ENCODE measurements around the gene NTN5.
A peak's percentile ranks its signal among the peaks of the same experiment; 100 is the strongest.
"Not testable (repeated sequence)": the region's sequence is repeated elsewhere in the genome, so short reads cannot be mapped to it uniquely, and the experiment has no call there.

NTN5 gene

DNA sequence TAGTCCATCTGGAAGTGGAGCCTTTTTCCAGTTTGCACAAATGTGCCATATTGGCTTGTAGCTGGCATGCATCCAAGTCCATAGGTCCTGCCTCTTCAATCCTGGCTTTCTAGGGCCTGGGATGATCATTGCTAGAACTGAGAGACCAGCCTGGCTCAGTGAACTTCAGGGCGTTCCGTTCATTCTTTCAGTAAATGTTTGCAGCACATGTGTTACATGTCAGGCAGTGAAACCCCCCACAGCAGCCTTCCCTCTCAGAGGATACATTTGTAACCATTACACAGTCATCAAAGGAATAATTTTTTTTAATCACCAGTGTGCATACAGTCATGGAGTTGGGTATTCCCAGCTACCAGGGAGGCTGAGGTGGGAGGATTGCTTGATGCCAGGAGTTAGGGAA lies 32.6 kb upstream of the NTN5 start:
- Histone ChIP-seq H3K27ac (no peak overlapping the region), H3K9me3 (replicated peaks in 1 of 11) (peaks cover 0 to 7% (median 0%) of the 10 kb centered on the region in 11 experiments; a peak in 6 of 22 replicates), H3K4me1 (no peaks in the 10 kb centered on the region), H3K4me2 (no peak overlapping the region), H3K36me3 (peaks cover 18 to 55% (median 35%) of the 10 kb centered on the region in 11 experiments; a peak in 18 of 22 replicates), H3K9ac (no peak overlapping the region), H3K4me3 (no peak overlapping the region), H4K20me1 (no peaks in the 10 kb centered on the region), H3K27me3 (no peaks in the 10 kb centered on the region)
- no peak for TF ChIP-seq Cebpa-rat (IDR thresholded peaks at IDR 0.05)

DNA sequence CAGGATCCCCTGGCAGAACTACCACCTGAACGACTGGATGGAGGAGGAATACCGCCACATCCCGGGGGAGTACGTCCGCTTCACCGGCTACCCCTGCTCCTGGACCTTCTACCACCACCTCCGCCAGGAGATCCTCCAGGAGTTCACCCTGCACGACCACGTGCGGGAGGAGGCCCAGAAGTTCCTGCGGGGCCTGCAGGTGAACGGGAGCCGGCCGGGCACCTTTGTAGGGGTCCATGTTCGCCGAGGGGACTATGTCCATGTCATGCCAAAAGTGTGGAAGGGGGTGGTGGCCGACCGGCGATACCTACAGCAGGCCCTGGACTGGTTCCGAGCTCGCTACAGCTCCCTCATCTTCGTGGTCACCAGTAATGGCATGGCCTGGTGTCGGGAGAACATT lies 30.5 kb upstream of the NTN5 start:
- no peaks in the 10 kb centered on the region for H3K27me3 ChIP-seq
- peaks cover under 1 to 8% (median 4%) of the 10 kb centered on the region in 10 experiments; a peak in 19 of 20 replicates for H3K4me1 ChIP-seq
- H3K27ac ChIP-seq = no peak overlapping the region
- peaks cover 0 to 7% (median 0%) of the 10 kb centered on the region in 11 experiments; a peak in 6 of 22 replicates for H3K9me3 ChIP-seq (replicated peaks in 1 of 11)
- H4K20me1 ChIP-seq = no peaks in the 10 kb centered on the region
- no peak overlapping the region for H3K9ac ChIP-seq
- no peak for TF ChIP-seq Cebpa-rat (IDR thresholded peaks at IDR 0.05)
- H3K4me3 ChIP-seq = no peak overlapping the region
- H3K36me3 ChIP-seq = peaks cover 18 to 55% (median 35%) of the 10 kb centered on the region in 11 experiments; a peak in 18 of 22 replicates
- no peak overlapping the region for H3K4me2 ChIP-seq

DNA sequence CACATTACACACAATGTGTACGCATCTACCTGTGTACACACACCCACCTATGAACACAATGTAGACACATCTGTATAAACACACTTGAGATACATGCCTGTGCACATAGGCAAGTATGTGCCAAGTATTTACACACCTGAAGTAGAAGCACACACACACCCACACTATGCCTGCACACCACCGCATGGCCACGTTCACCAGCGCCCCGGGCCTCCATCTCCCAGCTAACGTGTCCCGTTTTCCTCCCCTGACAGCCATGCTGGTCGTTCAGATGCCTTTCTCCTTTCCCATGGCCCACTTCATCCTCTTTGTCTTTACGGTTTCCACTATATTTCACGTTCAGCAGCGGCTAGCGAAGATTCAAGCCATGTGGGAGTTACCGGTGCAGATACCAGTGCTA lies 29.9 kb upstream of the NTN5 start:
- Histone ChIP-seq H3K4me3 (no peak overlapping the region), H4K20me1 (no peaks in the 10 kb centered on the region), H3K4me2 (no peak overlapping the region), H3K27me3 (no peaks in the 10 kb centered on the region), H3K4me1 (peaks cover 7 to 14% (median 10%) of the 10 kb centered on the region in 10 experiments), H3K27ac (no peak overlapping the region), H3K9me3 (replicated peaks in 1 of 11) (peaks cover 0 to 7% (median 0%) of the 10 kb centered on the region in 11 experiments; a peak in 6 of 22 replicates), H3K9ac (no peak overlapping the region), H3K36me3 (peaks cover 18 to 55% (median 35%) of the 10 kb centered on the region in 11 experiments; a peak in 18 of 22 replicates)
- TF ChIP-seq Cebpa-rat (IDR thresholded peaks at IDR 0.05) = no peak

DNA sequence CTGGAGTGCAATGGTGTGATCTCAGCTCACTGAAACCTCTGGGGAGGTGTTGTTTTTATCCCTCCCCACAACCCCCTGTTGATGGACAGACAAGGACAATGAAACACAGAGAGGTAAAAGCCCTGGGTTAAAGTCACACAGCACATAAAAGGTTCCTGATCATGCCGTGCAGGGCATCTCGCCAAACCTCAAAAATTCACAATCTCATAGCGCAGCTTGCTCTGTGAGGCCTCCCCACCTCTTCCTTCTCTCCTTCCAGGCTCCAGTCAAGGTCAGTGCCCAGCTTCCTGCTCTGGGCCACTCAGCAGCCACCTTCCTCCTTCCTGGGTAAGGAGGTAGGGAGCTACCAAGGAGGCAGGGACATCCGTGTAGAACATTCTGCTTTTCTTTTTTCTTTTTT lies 25.2 kb upstream of the NTN5 start:
- Histone ChIP-seq H3K4me1 (peaks cover 29 to 38% (median 34%) of the 10 kb centered on the region in 10 experiments), H3K9ac (peak overlapping the region in 8 of 11 experiments; percentile 6 to 49 (median 25); a peak in 12 of 22 replicates)

DNA sequence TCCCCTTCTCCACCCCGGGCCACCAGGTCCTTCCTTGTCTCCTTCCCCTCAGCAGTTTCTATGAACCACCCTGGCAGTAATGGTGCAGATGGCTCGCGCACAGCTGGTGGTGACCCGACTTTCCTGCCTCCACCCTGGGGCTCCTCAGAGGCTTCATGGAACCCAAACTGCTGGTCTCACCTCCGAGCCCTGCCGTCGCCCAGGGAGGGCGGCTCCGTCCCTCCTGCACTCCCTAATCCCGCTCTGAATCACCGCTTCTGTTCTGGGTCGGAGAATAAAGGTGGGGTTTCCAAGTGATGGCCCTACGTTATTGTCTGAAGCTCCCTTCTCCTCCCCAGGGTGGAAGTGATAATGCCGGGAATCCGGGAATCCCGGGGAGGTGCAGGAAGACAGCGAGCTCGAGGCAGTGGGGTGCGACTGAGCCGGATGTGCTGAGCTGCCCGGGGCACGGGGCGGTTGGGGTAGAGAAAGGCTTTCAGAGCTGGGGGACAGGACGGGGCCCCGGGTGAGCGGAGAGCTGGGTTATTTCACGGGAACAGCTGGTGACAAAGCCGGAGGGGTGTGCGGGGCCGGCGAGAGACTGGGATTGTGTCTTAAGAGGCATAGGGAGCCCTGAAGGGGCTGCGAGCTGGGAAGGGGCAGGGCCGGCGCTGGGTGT lies 23.7 kb upstream of the NTN5 start:
- Histone ChIP-seq H3K27me3 (peaks cover 0 to 3% (median 0%) of the 10 kb centered on the region in 11 experiments; a peak in 1 of 22 replicates), H4K20me1 (no peaks in the 10 kb centered on the region), H3K36me3 (peaks cover 0 to 10% (median 3%) of the 10 kb centered on the region in 11 experiments; a peak in 10 of 22 replicates), H3K9ac (peak overlapping the region; percentile 46 to 79 (median 72)), H3K4me2 (peak overlapping the region; percentile 84 to 98 (median 96)), H3K4me3 (peak overlapping the region; percentile 39 to 68 (median 54)), H3K9me3 (replicated peaks in 1 of 11) (no peaks in the 10 kb centered on the region), H3K27ac (peak overlapping the region in 10 of 11 experiments; percentile 49 to 80 (median 68); a peak in 20 of 22 replicates), H3K4me1 (peaks cover 29 to 38% (median 34%) of the 10 kb centered on the region in 10 experiments)
- no peak for TF ChIP-seq Cebpa-rat (IDR thresholded peaks at IDR 0.05)

More for the DNA sequence above, 25.2 kb upstream of the NTN5 start:
- no peak overlapping the region for H3K4me3 ChIP-seq
- H3K27me3 ChIP-seq = peaks cover 0 to 3% (median 0%) of the 10 kb centered on the region in 11 experiments; a peak in 1 of 22 replicates
- no peaks in the 10 kb centered on the region for H4K20me1 ChIP-seq
- no peaks in the 10 kb centered on the region for H3K9me3 ChIP-seq (replicated peaks in 1 of 11)
- H3K36me3 ChIP-seq = peaks cover 5 to 19% (median 11%) of the 10 kb centered on the region in 11 experiments; a peak in 13 of 22 replicates
- peak overlapping the region; percentile 84 to 98 (median 96) for H3K4me2 ChIP-seq
- peak overlapping the region in 9 of 11 experiments; percentile 27 to 76 (median 47); a peak in 18 of 22 replicates for H3K27ac ChIP-seq
- no peak for TF ChIP-seq Cebpa-rat (IDR thresholded peaks at IDR 0.05)

DNA sequence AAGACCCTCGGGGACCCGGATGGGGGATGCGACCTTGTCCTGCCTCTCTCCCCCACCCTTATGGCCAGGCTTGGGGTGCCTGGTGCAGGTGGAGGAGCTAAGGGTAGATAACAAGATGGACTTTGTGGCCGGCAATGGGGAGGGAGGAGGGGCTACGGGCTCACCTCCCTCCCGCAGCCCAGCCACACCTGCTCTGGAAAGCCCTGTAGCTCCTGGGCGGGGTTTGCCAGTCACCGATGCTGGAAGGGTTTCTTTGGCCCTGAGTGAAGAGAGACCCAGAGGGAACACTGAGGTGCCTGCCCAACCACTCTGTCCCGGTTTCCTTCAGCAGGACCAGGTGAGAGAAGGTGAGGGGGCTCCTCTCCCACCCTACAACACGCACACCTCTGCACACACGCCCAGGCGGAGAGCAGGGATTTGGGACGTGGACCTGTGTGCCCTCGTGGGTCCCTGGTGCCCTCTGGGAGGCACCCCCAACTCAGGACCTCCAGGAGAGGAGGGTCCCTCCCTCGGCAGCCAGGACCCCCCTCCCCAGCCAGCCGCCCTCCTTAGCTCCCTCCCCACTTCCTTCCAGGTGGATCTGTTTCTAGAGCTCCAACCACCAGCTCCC lies 23.0 kb upstream of the NTN5 start, which contains the start of gene FUT2:
Gene FUT2, plus strand, starts transcription at position 229 of the 610 bp plus-strand sequence. CDS start 6,986 bp downstream, outside the sequence.
- peak within 1 kb of the TSS; percentile 84 to 98 (median 96) for H3K4me2 ChIP-seq
- H3K27ac ChIP-seq = peak within 1 kb of the TSS in 10 of 11 experiments; percentile 49 to 80 (median 68); a peak in 20 of 22 replicates
- H3K27me3 ChIP-seq = peaks cover 0 to 3% (median 0%) of the 10 kb centered on the region in 11 experiments; a peak in 1 of 22 replicates
- H3K36me3 ChIP-seq = peaks cover 0 to 4% (median 0%) of the 10 kb centered on the region in 11 experiments; a peak in 2 of 22 replicates
- H3K4me1 ChIP-seq = peaks cover 29 to 41% (median 34%) of the 10 kb centered on the region in 10 experiments
- H3K4me3 ChIP-seq = peak within 1 kb of the TSS; percentile 39 to 68 (median 54)
- H4K20me1 ChIP-seq = no peaks in the 10 kb centered on the region
- no peaks in the 10 kb centered on the region for H3K9me3 ChIP-seq (replicated peaks in 1 of 11)
- no peak for TF ChIP-seq Cebpa-rat (IDR thresholded peaks at IDR 0.05)
- H3K9ac ChIP-seq = peak within 1 kb of the TSS; percentile 46 to 79 (median 72)

DNA sequence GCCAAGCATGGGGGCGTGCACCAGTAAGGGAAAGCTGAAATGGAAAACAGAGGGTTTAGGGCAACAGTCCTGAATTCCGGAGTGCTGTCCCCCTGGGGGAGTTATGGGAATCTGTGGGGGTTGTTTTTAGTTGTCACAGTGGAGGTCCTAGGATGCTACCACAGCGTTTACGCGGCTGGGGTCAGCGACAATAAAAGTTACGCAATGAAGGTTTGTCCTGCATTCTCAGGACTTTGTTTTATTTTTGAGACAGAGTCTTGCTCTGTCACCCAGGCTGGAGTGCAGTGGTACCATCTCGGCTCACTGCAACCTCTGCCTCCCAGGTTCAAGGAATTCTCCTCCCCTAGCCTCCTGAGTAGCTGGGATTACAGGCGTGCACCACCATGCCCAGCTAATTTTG lies 20.8 kb upstream of the NTN5 start:
- not testable (repeated sequence) for H3K9me3 ChIP-seq (replicated peaks in 1 of 11)

DNA sequence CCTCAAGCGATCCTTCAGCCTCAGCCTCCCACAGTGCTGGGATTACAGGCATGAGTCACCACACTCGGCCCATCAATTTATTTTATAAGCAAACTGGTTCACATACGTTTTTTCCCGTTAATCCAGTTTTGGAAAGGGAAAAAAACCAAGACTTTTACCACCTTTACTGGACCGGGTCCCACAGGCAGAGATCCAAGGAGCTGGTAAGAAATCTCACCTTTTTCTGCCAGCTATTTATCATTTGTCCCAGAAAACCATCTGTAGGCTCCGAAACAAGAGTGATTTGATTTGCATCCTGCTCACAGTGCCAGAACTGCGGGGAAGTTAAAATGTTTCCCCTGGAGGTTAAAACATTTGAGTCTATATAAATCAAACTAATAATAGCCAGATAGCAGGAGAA lies 16.6 kb upstream of the NTN5 start:
- Histone ChIP-seq H3K9ac (peak overlapping the region in 2 of 11 experiments; percentile 15 to 49; a peak in 4 of 22 replicates), H3K9me3 (replicated peaks in 1 of 11) (peaks cover 0 to 3% (median 0%) of the 10 kb centered on the region in 11 experiments; a peak in 1 of 22 replicates), H3K36me3 (no peaks in the 10 kb centered on the region), H3K4me1 (peaks cover 0 to 61% (median 44%) of the 10 kb centered on the region in 10 experiments; a peak in 18 of 20 replicates), H3K27me3 (no peaks in the 10 kb centered on the region), H3K4me2 (peak overlapping the region in 7 of 11 experiments; percentile 4 to 73 (median 41); a peak in 10 of 22 replicates), H4K20me1 (no peaks in the 10 kb centered on the region), H3K27ac (peak overlapping the region in 2 of 11 experiments; percentile 23 to 31; a peak in 1 of 22 replicates), H3K4me3 (no peak overlapping the region)
- no peak for TF ChIP-seq Cebpa-rat (IDR thresholded peaks at IDR 0.05)

More for the DNA sequence above, 20.8 kb upstream of the NTN5 start:
- H3K4me1 ChIP-seq = peaks cover 29 to 59% (median 52%) of the 10 kb centered on the region in 10 experiments
- not testable (repeated sequence) for H3K4me3 ChIP-seq, H3K9ac ChIP-seq, H3K4me2 ChIP-seq, H3K36me3 ChIP-seq, H4K20me1 ChIP-seq, H3K27me3 ChIP-seq, H3K27ac ChIP-seq
- peak in 5 of 11 experiments; percentile 18 to 77 (median 43); a peak in 6 of 22 replicates for TF ChIP-seq Cebpa-rat (IDR thresholded peaks at IDR 0.05)
